GM12875 (cell line): ENCODE data around the gene VSTM1.

ENCODE experiments used
- H3K4me3 ChIP-seq: one replicate; pipeline ENCODE4 v1.5.1; 2011; ENCODE audit warnings: low read depth, low read length, control low read depth
- CTCF ChIP-seq: IDR thresholded peaks from 2 replicates; pipeline ENCODE4 v1.5.1; 2011; ENCODE audit warnings: low read depth, mild to moderate bottlenecking, control low read depth, inconsistent platforms, low read length, moderate library complexity, borderline replicate concordance; ENCODE audit not compliant: insufficient read depth

VSTM1 gene

GRCh38 chr19:54035215-54036178 lies 28.2 kb downstream of the VSTM1 start:
- no peak for TF ChIP-seq CTCF
- no peak overlapping the region for H3K4me3 ChIP-seq

- no peak overlapping the region for H3K4me3 ChIP-seq
- TF ChIP-seq CTCF: no peak
Observed at GRCh38 chr19:54030895-54031586, 32.7 kb downstream of the VSTM1 start.

GRCh38 chr19:54029930-54030490 lies 33.7 kb downstream of the VSTM1 start:
- no peak overlapping the region for H3K4me3 ChIP-seq
- TF ChIP-seq CTCF: peak; percentile 40; the same call in 1 of the 2 replicates

GRCh38 chr19:54029301-54029700 lies 34.4 kb downstream of the VSTM1 start:
- no peak for TF ChIP-seq CTCF

GRCh38 chr19:54026656-54027055 lies 37.0 kb downstream of the VSTM1 start:
- H3K4me3 ChIP-seq: no peak overlapping the region
- TF ChIP-seq CTCF: no peak

More at GRCh38 chr19:54029301-54029700, 34.4 kb downstream of the VSTM1 start:
- no peak overlapping the region for H3K4me3 ChIP-seq

- no peak overlapping the region for H3K4me3 ChIP-seq
- no peak for TF ChIP-seq CTCF
Observed at GRCh38 chr19:54024660-54025059, 39.0 kb downstream of the VSTM1 start.

GRCh38 chr19:54023191-54023590 lies 40.5 kb downstream of the VSTM1 start:
- TF ChIP-seq CTCF: no peak

More at GRCh38 chr19:54023191-54023590, 40.5 kb downstream of the VSTM1 start:
- no peak overlapping the region for H3K4me3 ChIP-seq
